H9 (cell line): ENCODE measurements around the gene FHOD1. TPM values are rescaled to one million over a fixed set of nuclear protein-coding genes. Genes with fewer than 3 reads are reported as not detected.
A peak's percentile ranks its signal among the peaks of the same experiment; 100 is the strongest.

Experiments used
- DNase-seq: peaks from one replicate; pipeline ENCODE4 v3.0.0-alpha.2; 2017
- H2AFZ ChIP-seq: one replicate; pipeline ENCODE4 v1.6.1; 2013; ENCODE audit warnings: mild to moderate bottlenecking, low read length, control low read depth, moderate library complexity
- H2AK5ac ChIP-seq: 2 replicates; pipeline ENCODE4 v1.6.1; 2013; ENCODE audit warnings: low read length, control low read depth, mixed read lengths; ENCODE audit not compliant: insufficient read length
- H2BK120ac ChIP-seq: one replicate; pipeline ENCODE4 v1.6.1; 2013; ENCODE audit warnings: low read depth, mild to moderate bottlenecking, low read length, control low read depth, inconsistent platforms; ENCODE audit not compliant: poor library complexity, severe bottlenecking
- H2BK12ac ChIP-seq: 2 replicates; pipeline ENCODE4 v1.6.1; 2013; ENCODE audit warnings: low read length, control low read depth, mixed read lengths, low read depth; ENCODE audit not compliant: insufficient read length
- H2BK15ac ChIP-seq: 2 replicates; pipeline ENCODE4 v1.6.1; 2013; ENCODE audit warnings: low read depth, low read length, control low read depth
- H2BK20ac ChIP-seq: one replicate; pipeline ENCODE4 v1.6.1; 2013; ENCODE audit warnings: low read depth, mild to moderate bottlenecking, low read length, control low read depth, inconsistent platforms; ENCODE audit not compliant: poor library complexity, severe bottlenecking
- H2BK5ac ChIP-seq: 2 replicates; pipeline ENCODE4 v1.6.1; 2013; ENCODE audit warnings: low read length, control low read depth, mixed read lengths; ENCODE audit not compliant: insufficient read length
- H3K14ac ChIP-seq: 2 replicates; pipeline ENCODE4 v1.6.1; 2013; ENCODE audit warnings: low read length, control low read depth; ENCODE audit not compliant: insufficient read depth
- H3K18ac ChIP-seq: 2 replicates; pipeline ENCODE4 v1.6.1; 2013; ENCODE audit warnings: low read depth, mild to moderate bottlenecking, mixed read lengths, low read length, control low read depth; ENCODE audit not compliant: insufficient read length
- H3K23ac ChIP-seq: 2 replicates; pipeline ENCODE4 v1.6.1; 2013; ENCODE audit warnings: low read length, control low read depth, mixed read lengths, low read depth; ENCODE audit not compliant: insufficient read length
- H3K23me2 ChIP-seq: 2 replicates; pipeline ENCODE4 v1.6.1; 2013; ENCODE audit warnings: low read depth, mild to moderate bottlenecking, mixed read lengths, low read length, control low read depth; ENCODE audit not compliant: insufficient read length, poor library complexity, severe bottlenecking
- H3K27ac ChIP-seq: 2 replicates; pipeline ENCODE4 v1.5.1; 2013; ENCODE audit warnings: low read length, control low read depth, mixed read lengths, low read depth; ENCODE audit not compliant: insufficient read length
- H3K27me3 ChIP-seq: 2 replicates; pipeline ENCODE4 v1.6.1; 2013; ENCODE audit warnings: low read length, control low read depth, inconsistent platforms; ENCODE audit not compliant: insufficient read depth
- H3K4ac ChIP-seq: 2 replicates; pipeline ENCODE4 v1.6.1; 2013; ENCODE audit warnings: low read depth, mild to moderate bottlenecking, control low read depth, inconsistent platforms, low read length, moderate library complexity
- H3K4me1 ChIP-seq: 2 replicates; pipeline ENCODE4 v1.6.1; 2013; ENCODE audit warnings: low read length, control low read depth, inconsistent platforms; ENCODE audit not compliant: insufficient read depth
- H3K4me2 ChIP-seq: 2 replicates; pipeline ENCODE4 v1.6.1; 2013; ENCODE audit warnings: low read length, control low read depth, mixed read lengths; ENCODE audit not compliant: insufficient read length, insufficient read depth
- H3K56ac ChIP-seq: 2 replicates; pipeline ENCODE4 v1.6.1; 2013; ENCODE audit warnings: low read depth, mild to moderate bottlenecking, mixed read lengths, low read length, control low read depth; ENCODE audit not compliant: insufficient read length
- H3K79me1 ChIP-seq: 2 replicates; pipeline ENCODE4 v1.6.1; 2013; ENCODE audit warnings: low read depth, mild to moderate bottlenecking, moderate library complexity, low read length, control low read depth, inconsistent platforms; ENCODE audit not compliant: insufficient read depth, poor library complexity, severe bottlenecking
- H3K79me2 ChIP-seq: 2 replicates; pipeline ENCODE4 v1.6.1; 2013; ENCODE audit warnings: low read length, control low read depth, inconsistent platforms; ENCODE audit not compliant: insufficient read depth
- H3K9ac ChIP-seq: 2 replicates; pipeline ENCODE4 v1.6.1; 2013; ENCODE audit warnings: low read length, control low read depth, mixed read lengths; ENCODE audit not compliant: insufficient read length; ENCODE audit errors: extremely low read depth
- H3K9me3 ChIP-seq: one replicate; pipeline ENCODE4 v1.6.1; 2013; ENCODE audit warnings: low read depth, low read length, inconsistent platforms; ENCODE audit not compliant: control insufficient read depth
- H3T11ph ChIP-seq: one replicate; pipeline ENCODE4 v1.6.1; 2013; ENCODE audit warnings: mild to moderate bottlenecking, low read length, control low read depth, inconsistent platforms
- H4K20me1 ChIP-seq: one replicate; pipeline ENCODE4 v1.6.1; 2013; ENCODE audit not compliant: control insufficient read depth, insufficient read length, insufficient read depth
- H4K5ac ChIP-seq: 2 replicates; pipeline ENCODE4 v1.6.1; 2013; ENCODE audit warnings: low read depth, mild to moderate bottlenecking, mixed read lengths, low read length, control low read depth; ENCODE audit not compliant: insufficient read length
- H4K8ac ChIP-seq: replicated peaks from 2 replicates; pipeline ENCODE4 v1.6.1; 2013; ENCODE audit warnings: low read length, control low read depth, mixed read lengths, low read depth; ENCODE audit not compliant: insufficient read length
- H4K91ac ChIP-seq: 2 replicates; pipeline ENCODE4 v1.6.1; 2013; ENCODE audit warnings: low read depth, mild to moderate bottlenecking, moderate library complexity, mixed read lengths, low read length, control low read depth; ENCODE audit not compliant: insufficient read length
- H3K27ac Mint-ChIP-seq, 3 experiments: 2 replicates in 2 of 3; 3 replicates in 1 of 3; pipeline ENCODE4 v1.8.0; 2020 to 2021; ENCODE audit warnings: mixed read lengths in 3 of 3, mild to moderate bottlenecking in 1 of 3, moderate library complexity in 1 of 3
- H3K27me3 Mint-ChIP-seq: 2 replicates; pipeline ENCODE4 v1.8.0; 2021; ENCODE audit warnings: low read depth, mild to moderate bottlenecking, moderate library complexity, mixed read lengths
- H3K36me3 Mint-ChIP-seq, 3 experiments: 2 replicates in 2 of 3; 3 replicates in 1 of 3; pipeline ENCODE4 v1.8.0; 2020 to 2021; ENCODE audit warnings: low read depth in 3 of 3, mixed read lengths in 3 of 3; ENCODE audit not compliant: insufficient read depth in 1 of 3
- H3K4me1 Mint-ChIP-seq, 2 experiments: 2 replicates each; pipeline ENCODE4 v1.8.0; 2020; ENCODE audit warnings: mixed read lengths in 2 of 2
- H3K4me3 Mint-ChIP-seq, 2 experiments: 2 replicates in 1 of 2; 3 replicates in 1 of 2; pipeline ENCODE4 v1.8.0; 2020 to 2021; ENCODE audit warnings: mild to moderate bottlenecking in 2 of 2, mixed read lengths in 2 of 2, moderate library complexity in 1 of 2
- H3K9me3 Mint-ChIP-seq, 2 experiments: 2 replicates in 1 of 2; 3 replicates in 1 of 2; pipeline ENCODE4 v1.8.0; 2020; ENCODE audit warnings: mild to moderate bottlenecking in 2 of 2, mixed read lengths in 2 of 2, moderate library complexity in 1 of 2
- WGBS: extraction: QIAGEN DNeasy Blood & Tissue Kit; methylation state at CpG from one replicate; pipeline ENCODE4 v1.1.7; 2013; ENCODE audit warnings: missing lambda C conversion rate, low lambda C conversion rate, mixed read lengths; ENCODE audit not compliant: insufficient read length; ENCODE audit errors: extremely low coverage; 5-methylcytosine and 5-hydroxymethylcytosine counted together
- total RNA-seq: library from RNA; stranded (reverse); gene quantifications from 2 replicates; pipeline ENCODE4 v1.2.1, GENCODE V29; 2021
- TF ChIP-seq, protein P1 (sequence below): fragments of 200-600 bp; sonication (generic); conservative IDR thresholded peaks from 3 replicates; pipeline ENCODE4 v1.8.0; 2021; ENCODE audit warnings: antibody characterized with exemption, mild to moderate bottlenecking

Gene FHOD1
- total RNA-seq, 1 experiment from 2014 or later: 67.0 TPM

DNA sequence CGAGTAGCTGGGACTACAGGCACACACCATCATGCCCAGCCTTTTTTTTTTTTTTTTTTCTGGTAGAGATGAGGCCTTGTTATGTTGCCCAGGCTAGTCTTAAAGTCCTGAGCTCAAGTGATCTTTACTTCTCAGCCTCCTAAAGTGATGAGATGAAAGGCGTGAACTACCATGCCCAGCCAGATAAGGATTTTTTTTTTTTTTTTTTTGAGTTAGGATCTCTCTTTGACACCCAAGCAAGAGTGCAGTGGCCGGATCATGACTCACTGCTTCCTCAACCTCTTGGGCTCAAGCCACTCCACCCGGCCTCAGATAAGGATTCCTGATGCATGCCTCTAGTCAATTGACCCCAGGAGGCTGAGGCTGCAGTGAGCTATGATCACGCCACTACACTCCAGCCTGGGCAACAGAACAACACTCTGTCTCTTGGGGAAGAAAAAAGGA, 20.9 kb upstream of the FHOD1 start:
- Histone ChIP-seq H3K56ac (no peak overlapping the region), H3K14ac (no peak overlapping the region), H3K9me3 (no peaks in the 10 kb centered on the region), H3K4ac (no peak overlapping the region), H3K27me3 (no peaks in the 10 kb centered on the region; the same call in 1 of the 2 replicates), H3K4me2 (no peak overlapping the region), H3K23me2 (no peaks in the 10 kb centered on the region), H4K20me1 (no peaks in the 10 kb centered on the region), H3K18ac (no peak overlapping the region), H2BK5ac (no peak overlapping the region), H4K5ac (no peak overlapping the region), H3K23ac (no peak overlapping the region), H3K27ac (no peak overlapping the region), H2AFZ (no peak overlapping the region), H3T11ph (no peak overlapping the region), H3K79me1 (no peaks in the 10 kb centered on the region), H3K9ac (no peak overlapping the region), H2BK120ac (no peak overlapping the region), H2BK20ac (no peak overlapping the region), H3K4me1 (no peaks in the 10 kb centered on the region), H3K79me2 (no peaks in the 10 kb centered on the region), H2AK5ac (no peak overlapping the region), H4K91ac (no peak overlapping the region), H4K8ac (no peak overlapping the region), H2BK12ac (no peak overlapping the region), H2BK15ac (no peak overlapping the region)
- Mint-ChIP-seq H3K9me3 (no peaks in the 10 kb centered on the region), H3K27ac (no peak overlapping the region), H3K4me1 (peaks cover 0 to 4% of the 10 kb centered on the region in 2 experiments; a peak in 1 of 4 replicates), H3K36me3 (no peaks in the 10 kb centered on the region; a peak in 1 of 7 replicates), H3K27me3 (peaks cover 18% of the 10 kb centered on the region), H3K4me3 (no peak overlapping the region)
- no CpG with 5 or more reads among the region's 5 CpGs for WGBS
- peak; percentile 24 for DNase-seq
- TF ChIP-seq, protein P1, sequence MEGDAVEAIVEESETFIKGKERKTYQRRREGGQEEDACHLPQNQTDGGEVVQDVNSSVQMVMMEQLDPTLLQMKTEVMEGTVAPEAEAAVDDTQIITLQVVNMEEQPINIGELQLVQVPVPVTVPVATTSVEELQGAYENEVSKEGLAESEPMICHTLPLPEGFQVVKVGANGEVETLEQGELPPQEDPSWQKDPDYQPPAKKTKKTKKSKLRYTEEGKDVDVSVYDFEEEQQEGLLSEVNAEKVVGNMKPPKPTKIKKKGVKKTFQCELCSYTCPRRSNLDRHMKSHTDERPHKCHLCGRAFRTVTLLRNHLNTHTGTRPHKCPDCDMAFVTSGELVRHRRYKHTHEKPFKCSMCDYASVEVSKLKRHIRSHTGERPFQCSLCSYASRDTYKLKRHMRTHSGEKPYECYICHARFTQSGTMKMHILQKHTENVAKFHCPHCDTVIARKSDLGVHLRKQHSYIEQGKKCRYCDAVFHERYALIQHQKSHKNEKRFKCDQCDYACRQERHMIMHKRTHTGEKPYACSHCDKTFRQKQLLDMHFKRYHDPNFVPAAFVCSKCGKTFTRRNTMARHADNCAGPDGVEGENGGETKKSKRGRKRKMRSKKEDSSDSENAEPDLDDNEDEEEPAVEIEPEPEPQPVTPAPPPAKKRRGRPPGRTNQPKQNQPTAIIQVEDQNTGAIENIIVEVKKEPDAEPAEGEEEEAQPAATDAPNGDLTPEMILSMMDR: no peak
